ENCODE measurements around the gene HACE1. TPM values are rescaled to one million over a fixed set of nuclear protein-coding genes. Genes with fewer than 3 reads are reported as not detected.

The HACE1 gene
- total RNA-seq = 4.8 and 7.1 TPM in 2 replicates

GRCh38 chr6:104859225-104860146, at the start of gene HACE1:
TSS of gene HACE1 (minus strand) at chr6:104859919. CDS start at chr6:104859642, 277 bp downstream.

Other genes with a start within 250 kb of the HACE1 start
- not detected in 2 replicates for gene LIN28B, start 97.2 kb upstream of the HACE1 start, total RNA-seq

Data from bronchus fibroblast of lung (primary cell).